ENCODE results near the gene PLXDC2.

DNA sequence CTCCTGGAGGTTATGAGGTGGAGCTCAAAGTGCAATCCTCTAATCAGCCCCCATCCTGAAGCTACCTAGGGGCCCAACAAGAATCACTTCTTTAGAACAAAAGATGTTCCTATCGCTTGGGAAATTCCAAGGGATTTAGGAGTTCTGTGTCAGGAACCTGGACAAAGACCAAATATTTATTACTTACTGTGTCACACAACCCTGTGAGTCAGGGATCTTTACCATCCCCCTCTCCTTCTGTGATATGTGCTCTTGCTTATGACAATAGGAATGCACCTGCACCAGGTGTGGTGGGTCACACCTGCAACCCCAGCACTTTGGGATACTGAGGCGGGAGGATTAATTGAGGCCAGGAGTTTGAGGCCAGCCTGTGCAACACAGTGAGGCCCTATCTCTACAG lies 485.8 kb downstream of the PLXDC2 start:
- TF ChIP-seq POLR2A (IDR thresholded peaks at IDR 0.05) = no peak
- TF ChIP-seq, protein P1, sequence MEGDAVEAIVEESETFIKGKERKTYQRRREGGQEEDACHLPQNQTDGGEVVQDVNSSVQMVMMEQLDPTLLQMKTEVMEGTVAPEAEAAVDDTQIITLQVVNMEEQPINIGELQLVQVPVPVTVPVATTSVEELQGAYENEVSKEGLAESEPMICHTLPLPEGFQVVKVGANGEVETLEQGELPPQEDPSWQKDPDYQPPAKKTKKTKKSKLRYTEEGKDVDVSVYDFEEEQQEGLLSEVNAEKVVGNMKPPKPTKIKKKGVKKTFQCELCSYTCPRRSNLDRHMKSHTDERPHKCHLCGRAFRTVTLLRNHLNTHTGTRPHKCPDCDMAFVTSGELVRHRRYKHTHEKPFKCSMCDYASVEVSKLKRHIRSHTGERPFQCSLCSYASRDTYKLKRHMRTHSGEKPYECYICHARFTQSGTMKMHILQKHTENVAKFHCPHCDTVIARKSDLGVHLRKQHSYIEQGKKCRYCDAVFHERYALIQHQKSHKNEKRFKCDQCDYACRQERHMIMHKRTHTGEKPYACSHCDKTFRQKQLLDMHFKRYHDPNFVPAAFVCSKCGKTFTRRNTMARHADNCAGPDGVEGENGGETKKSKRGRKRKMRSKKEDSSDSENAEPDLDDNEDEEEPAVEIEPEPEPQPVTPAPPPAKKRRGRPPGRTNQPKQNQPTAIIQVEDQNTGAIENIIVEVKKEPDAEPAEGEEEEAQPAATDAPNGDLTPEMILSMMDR (IDR thresholded peaks at IDR 0.05) = no peak

Data from heart left ventricle (tissue), 13 donors.